VCaP (cell line): ENCODE data around the gene UBXN1.
A peak's percentile ranks its signal among the peaks of the same experiment; 100 is the strongest.
"Not testable (repeated sequence)": the region's sequence is repeated elsewhere in the genome, so short reads cannot be mapped to it uniquely, and the experiment has no call there.

Source experiments
- H3K27ac ChIP-seq: fragments of 450-650 bp; 2 replicates; pipeline ENCODE4 v1.5.1; 2017
- CTCF ChIP-seq: fragments of 450-650 bp; conservative IDR thresholded peaks from 2 replicates; pipeline ENCODE4 v1.5.1; 2017; ENCODE audit warnings: mild to moderate bottlenecking, moderate library complexity

Gene UBXN1

GRCh38 chr11:62652161-62653006, 26.5 kb downstream of the UBXN1 start:
- peak overlapping the region; percentile 88 for H3K27ac ChIP-seq
- no peak for TF ChIP-seq CTCF

GRCh38 chr11:62650283-62650682, 28.6 kb downstream of the UBXN1 start:
- H3K27ac ChIP-seq, result not testable (repeated sequence)

- no peak overlapping the region for H3K27ac ChIP-seq
- TF ChIP-seq CTCF, result no peak
Observed at GRCh38 chr11:62649486-62649885, 29.4 kb downstream of the UBXN1 start.

- H3K27ac ChIP-seq, result no peak overlapping the region
- TF ChIP-seq CTCF, result no peak
Observed at GRCh38 chr11:62648967-62649364, 29.9 kb downstream of the UBXN1 start.

- H3K27ac ChIP-seq, result no peak overlapping the region
- TF ChIP-seq CTCF, result no peak
Observed at GRCh38 chr11:62648185-62648966, 30.5 kb downstream of the UBXN1 start.

GRCh38 chr11:62647609-62648005, 31.3 kb downstream of the UBXN1 start:
- no peak for TF ChIP-seq CTCF
- H3K27ac ChIP-seq, result peak overlapping the region; percentile 91; the same call in 1 of the 2 replicates

- no peak for TF ChIP-seq CTCF
- peak overlapping the region; percentile 91 for H3K27ac ChIP-seq
Observed at GRCh38 chr11:62646825-62647608, 31.9 kb downstream of the UBXN1 start.
